Keratinocyte (primary cell): ENCODE measurements around the gene SLC52A1. TPM values are rescaled to one million over a fixed set of nuclear protein-coding genes. Genes with fewer than 3 reads are reported as not detected.
A peak's percentile ranks its signal among the peaks of the same experiment; 100 is the strongest.

Experiments
- DNase-seq: peaks from one replicate; pipeline ENCODE4 v3.0.0-alpha.2; 2011; ENCODE audit warnings: low read depth, missing footprints, low spot score
- FAIRE-seq: peaks from 2 replicates; lab custom pipeline; 2011; peaks lifted over from hg19 to GRCh38; lab: Jason Lieb, UNC
- H2AFZ ChIP-seq: 2 replicates; pipeline ENCODE4 v1.6.0; 2012; ENCODE audit warnings: low read length, control low read depth, inconsistent platforms; ENCODE audit not compliant: control insufficient read depth
- H3K27ac ChIP-seq: 2 replicates; pipeline ENCODE4 v1.5.1; 2011; ENCODE audit warnings: low read length; ENCODE audit not compliant: control insufficient read depth, insufficient read depth
- H3K27me3 ChIP-seq: 3 replicates; pipeline ENCODE4 v1.6.0; 2011; ENCODE audit warnings: low read length; ENCODE audit not compliant: control insufficient read depth, insufficient read depth; ENCODE audit errors: extremely low read depth
- H3K36me3 ChIP-seq, 2 experiments: 2 replicates in 1 of 2; 3 replicates in 1 of 2; pipeline ENCODE4 v1.5.1; 2011; ENCODE audit warnings: low read length in 2 of 2, mild to moderate bottlenecking in 1 of 2; ENCODE audit not compliant: control insufficient read depth in 2 of 2, insufficient read depth in 2 of 2; ENCODE audit errors: extremely low read depth in 1 of 2
- H3K4me1 ChIP-seq: 3 replicates; pipeline ENCODE4 v1.5.1; 2011; ENCODE audit warnings: low read length; ENCODE audit not compliant: control insufficient read depth, insufficient read depth; ENCODE audit errors: extremely low read depth
- H3K4me2 ChIP-seq: 3 replicates; pipeline ENCODE4 v1.6.0; 2011; ENCODE audit warnings: low read depth, low read length; ENCODE audit not compliant: control insufficient read depth, insufficient read depth; ENCODE audit errors: extremely low read depth
- H3K4me3 ChIP-seq, 3 experiments: fragments of 200-600 bp in 1 of 3; sonication (generic) in 1 of 3; 2 replicates in 2 of 3; 3 replicates in 1 of 3; pipeline ENCODE4 v1.5.1; 2011 to 2016; ENCODE audit warnings: low read length in 3 of 3, mild to moderate bottlenecking in 3 of 3, control low read depth in 2 of 3, inconsistent platforms in 1 of 3, low read depth in 1 of 3, mixed read lengths in 1 of 3, mixed run types in 1 of 3, moderate library complexity in 1 of 3; ENCODE audit not compliant: control insufficient read depth in 2 of 3, insufficient read depth in 2 of 3; ENCODE audit errors: extremely low read depth in 1 of 3
- H3K79me2 ChIP-seq: 2 replicates; pipeline ENCODE4 v1.6.0; 2012; ENCODE audit warnings: low read length; ENCODE audit not compliant: control insufficient read depth, insufficient read depth
- H3K9ac ChIP-seq: 3 replicates; pipeline ENCODE4 v1.6.0; 2011; ENCODE audit warnings: low read length; ENCODE audit not compliant: control insufficient read depth, insufficient read depth; ENCODE audit errors: extremely low read depth
- H3K9me1 ChIP-seq: 3 replicates; pipeline ENCODE4 v1.6.0; 2011; ENCODE audit warnings: low read length; ENCODE audit not compliant: control insufficient read depth, insufficient read depth; ENCODE audit errors: extremely low read depth
- H3K9me3 ChIP-seq: 2 replicates; pipeline ENCODE4 v1.5.1; 2012; ENCODE audit warnings: low read depth, low read length; ENCODE audit not compliant: control insufficient read depth
- H4K20me1 ChIP-seq: 3 replicates; pipeline ENCODE4 v1.6.0; 2011; ENCODE audit warnings: low read length; ENCODE audit not compliant: control insufficient read depth, insufficient read depth; ENCODE audit errors: extremely low read depth
- EZH2 ChIP-seq: IDR thresholded peaks from one replicate; pipeline ENCODE4 v1.6.1; 2012; ENCODE audit warnings: inconsistent platforms, mild to moderate bottlenecking, low read length, moderate library complexity
- dilution Hi-C: fragments of 300-500 bp; cut with MboI; formaldehyde crosslinking; loops from one replicate; pipeline ENCODE4 v1.7.0; 2020; ENCODE audit warnings: low sequenced_read_pairs; ENCODE audit not compliant: extremely low pct_ligation_motif_present
- polyA plus RNA-seq, 5 experiments: library from polyadenylated mRNA; depleted of rRNA in 3 of 5; stranded (reverse) in 3 of 5; stranded (forward) in 1 of 5; unstranded in 1 of 5; fragments of >200 nt; gene quantifications; 1 replicate in 1 of 5; 2 replicates in 3 of 5; 3 replicates in 1 of 5; pipeline versions ENCODE4 v1.2.1 to v1.2.3, GENCODE V29; 2011 to 2012; ENCODE audit warnings: missing spikeins in 2 of 5, low read depth in 1 of 5, low replicate concordance in 1 of 5
- TF ChIP-seq, protein P1 (sequence below), 3 experiments: IDR thresholded peaks in 1 of 3; conservative IDR thresholded peaks in 1 of 3; optimal IDR thresholded peaks in 1 of 3; 2 replicates in 2 of 3; 3 replicates in 1 of 3; pipeline versions ENCODE3 to v1.5.1; 2011; ENCODE audit warnings: low read length in 3 of 3, mild to moderate bottlenecking in 3 of 3, moderate library complexity in 2 of 3, control low read depth in 1 of 3, inconsistent platforms in 1 of 3; ENCODE audit not compliant: insufficient read depth in 2 of 3; ENCODE audit errors: extremely low read depth in 1 of 3

SLC52A1 gene
- polyA plus RNA-seq, 1 donor (not counting 4 experiments of a cell fraction or from before 2014, with no cell fraction given) = 0.21 TPM

DNA sequence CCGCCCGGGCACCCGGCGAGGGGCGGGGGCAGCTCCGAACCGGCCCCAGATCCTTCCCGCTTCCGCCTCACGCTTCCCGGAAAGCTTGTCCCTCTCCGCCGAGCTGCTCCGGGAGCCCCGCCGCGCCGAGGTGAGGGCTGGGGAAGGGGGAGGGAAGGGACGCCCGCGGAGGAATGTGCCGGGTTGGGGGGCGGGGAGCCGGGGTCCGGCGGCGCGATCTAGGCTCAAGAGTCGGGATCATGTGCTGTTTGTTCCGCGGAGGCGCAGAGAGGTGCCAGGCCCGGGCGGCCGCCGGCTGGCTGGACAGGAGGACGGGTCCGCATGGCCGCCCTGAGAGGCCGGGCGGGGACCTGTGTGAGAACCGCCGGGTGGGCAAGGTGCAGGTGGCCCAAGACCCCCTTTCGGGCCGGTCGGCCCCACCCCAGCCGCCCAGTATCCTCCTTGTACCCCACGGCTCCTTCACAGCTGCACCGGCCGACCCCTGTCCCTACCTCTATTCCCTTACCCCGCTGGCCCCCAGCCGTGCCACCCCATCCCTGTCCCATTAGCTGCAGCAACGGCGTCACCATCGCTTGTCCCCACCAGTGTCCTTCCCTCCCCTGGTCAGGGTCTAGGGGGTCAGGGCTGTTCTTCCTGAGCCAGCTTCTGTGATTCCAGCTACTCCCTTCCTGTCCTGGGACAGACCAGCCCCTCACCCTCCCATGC is 37.0 kb downstream of the SLC52A1 start:
- dilution Hi-C loops = no loop called here
- peak overlapping the region; percentile 40 for H2AFZ ChIP-seq
- DNase-seq = no peak

DNA sequence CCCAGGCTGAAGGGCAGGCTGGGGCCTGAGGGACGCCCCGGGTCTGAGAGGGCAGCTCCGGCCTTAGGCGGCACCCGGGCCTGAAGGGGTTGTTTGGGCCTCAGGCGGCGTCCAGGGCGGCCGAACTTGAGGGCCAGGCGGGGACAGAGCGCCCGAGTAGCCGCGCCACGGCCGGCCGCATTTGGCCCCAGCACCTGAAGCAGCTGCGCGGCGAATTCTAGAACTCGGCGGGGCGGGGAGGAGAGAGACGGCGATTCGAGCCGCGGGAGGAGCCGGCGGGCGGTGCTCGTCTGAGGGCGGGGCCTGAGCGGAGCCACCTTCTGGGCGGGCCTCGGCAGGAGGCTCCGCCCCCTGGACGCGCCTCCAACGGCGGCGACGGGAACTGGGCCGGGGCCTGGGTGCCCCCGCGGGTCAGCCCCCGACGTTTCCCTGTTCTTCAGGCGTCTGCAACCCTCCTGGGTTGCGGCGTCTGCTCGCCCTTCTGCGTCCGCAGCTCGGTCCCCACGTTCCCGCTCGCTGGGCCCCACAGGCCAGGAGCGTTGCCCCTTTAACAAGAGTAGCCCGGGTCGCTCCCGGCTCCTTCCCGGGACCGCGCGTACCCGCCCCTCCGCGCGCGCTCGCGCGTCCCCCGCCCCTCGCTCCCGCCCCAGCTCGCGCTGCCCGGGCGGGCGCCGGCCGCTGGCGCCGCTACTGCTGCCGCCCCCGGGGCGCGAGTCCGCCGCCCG is 37.8 kb downstream of the SLC52A1 start, which contains the start of the genes INCA1 and KIF1C:
INCA1 (minus strand) TSS at position 221 of the 725 bp plus-strand sequence. CDS start 3,085 bp downstream, outside the sequence.
KIF1C (plus strand) TSS at position 649 of the 725 bp plus-strand sequence. CDS start 2,297 bp downstream, outside the sequence.
- no peaks in the 10 kb centered on the region for H3K9me3 ChIP-seq
- peak within 1 kb of the TSS; percentile 86 for H3K9ac ChIP-seq
- H3K79me2 ChIP-seq = peaks cover 39% of the 10 kb centered on the region
- H3K27me3 ChIP-seq = no peaks in the 10 kb centered on the region
- no peak for TF ChIP-seq EZH2
- TF ChIP-seq, protein P1, sequence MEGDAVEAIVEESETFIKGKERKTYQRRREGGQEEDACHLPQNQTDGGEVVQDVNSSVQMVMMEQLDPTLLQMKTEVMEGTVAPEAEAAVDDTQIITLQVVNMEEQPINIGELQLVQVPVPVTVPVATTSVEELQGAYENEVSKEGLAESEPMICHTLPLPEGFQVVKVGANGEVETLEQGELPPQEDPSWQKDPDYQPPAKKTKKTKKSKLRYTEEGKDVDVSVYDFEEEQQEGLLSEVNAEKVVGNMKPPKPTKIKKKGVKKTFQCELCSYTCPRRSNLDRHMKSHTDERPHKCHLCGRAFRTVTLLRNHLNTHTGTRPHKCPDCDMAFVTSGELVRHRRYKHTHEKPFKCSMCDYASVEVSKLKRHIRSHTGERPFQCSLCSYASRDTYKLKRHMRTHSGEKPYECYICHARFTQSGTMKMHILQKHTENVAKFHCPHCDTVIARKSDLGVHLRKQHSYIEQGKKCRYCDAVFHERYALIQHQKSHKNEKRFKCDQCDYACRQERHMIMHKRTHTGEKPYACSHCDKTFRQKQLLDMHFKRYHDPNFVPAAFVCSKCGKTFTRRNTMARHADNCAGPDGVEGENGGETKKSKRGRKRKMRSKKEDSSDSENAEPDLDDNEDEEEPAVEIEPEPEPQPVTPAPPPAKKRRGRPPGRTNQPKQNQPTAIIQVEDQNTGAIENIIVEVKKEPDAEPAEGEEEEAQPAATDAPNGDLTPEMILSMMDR (optimal IDR thresholded peaks at IDR 0.05 in 1 of 3, IDR thresholded peaks at IDR 0.05 in 1 of 3, conservative IDR thresholded peaks at IDR 0.05 in 1 of 3; ENCODE audit: extremely low read depth in 1 of 3, insufficient read depth in 2 of 3, low read length in 3 of 3) = no peak
- no peaks in the 10 kb centered on the region for H3K9me1 ChIP-seq
- H3K4me1 ChIP-seq = peaks cover 16% of the 10 kb centered on the region
- FAIRE-seq = no peak
- H3K4me3 ChIP-seq = peak within 1 kb of the TSS; percentile 92 to 99 (median 97)
- H2AFZ ChIP-seq = peak within 1 kb of the TSS; percentile 89
- dilution Hi-C loops = no loop called here
- peak within 1 kb of the TSS; percentile 81 for H3K4me2 ChIP-seq
- DNase-seq = peak; percentile 25
- H4K20me1 ChIP-seq = peaks cover 3% of the 10 kb centered on the region
- H3K27ac ChIP-seq = peak within 1 kb of the TSS; percentile 66
- H3K36me3 ChIP-seq = peaks cover 20 to 28% of the 10 kb centered on the region in 2 experiments

More for the DNA sequence above, 37.0 kb downstream of the SLC52A1 start:
- H4K20me1 ChIP-seq = peaks cover 3% of the 10 kb centered on the region
- TF ChIP-seq EZH2 = no peak
- TF ChIP-seq, protein P1 (optimal IDR thresholded peaks at IDR 0.05 in 1 of 3, IDR thresholded peaks at IDR 0.05 in 1 of 3, conservative IDR thresholded peaks at IDR 0.05 in 1 of 3; ENCODE audit: extremely low read depth in 1 of 3, insufficient read depth in 2 of 3, low read length in 3 of 3) = no peak
- H3K4me3 ChIP-seq = peak overlapping the region; percentile 92 to 99 (median 97)
- FAIRE-seq = no peak
- peaks cover 39% of the 10 kb centered on the region for H3K79me2 ChIP-seq
- H3K9me3 ChIP-seq = no peaks in the 10 kb centered on the region
- H3K27me3 ChIP-seq = no peaks in the 10 kb centered on the region
- peaks cover 22 to 28% of the 10 kb centered on the region in 2 experiments for H3K36me3 ChIP-seq
- H3K27ac ChIP-seq = peak overlapping the region; percentile 52
- peak overlapping the region; percentile 86 for H3K9ac ChIP-seq
- H3K9me1 ChIP-seq = no peaks in the 10 kb centered on the region
- peak overlapping the region; percentile 81 for H3K4me2 ChIP-seq
- H3K4me1 ChIP-seq = peaks cover 16% of the 10 kb centered on the region
